Measurements from ENCODE around the gene CPLANE1. TPM values are rescaled to one million over a fixed set of nuclear protein-coding genes. Genes with fewer than 3 reads are reported as not detected.
"Not testable (repeated sequence)": the region's sequence is repeated elsewhere in the genome, so short reads cannot be mapped to it uniquely, and the experiment has no call there.

CPLANE1 gene
- total RNA-seq, 1 donor: 6.5 TPM

DNA sequence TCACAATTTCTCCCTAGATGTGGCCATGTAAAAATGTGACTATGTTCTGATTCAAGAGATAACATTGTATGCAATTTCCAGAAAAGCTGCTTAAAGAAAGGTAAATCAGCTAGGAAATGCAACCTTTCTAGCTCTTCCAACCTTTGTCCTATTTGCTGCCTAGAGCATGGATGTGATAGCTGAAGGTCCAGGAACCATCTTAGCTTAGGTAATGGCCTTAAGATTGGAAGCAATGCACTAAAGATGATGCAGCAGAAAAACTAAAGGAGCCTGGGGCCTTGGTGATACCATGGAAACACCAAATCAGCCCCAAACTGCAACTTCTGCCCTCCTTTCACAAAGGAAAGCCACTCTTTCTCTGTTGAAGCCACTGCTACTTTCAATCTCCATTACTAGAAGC lies 27.0 kb downstream of the CPLANE1 start:
- Histone ChIP-seq H3K9me3 (ENCODE audit: low read depth, low read length) (no peaks in the 10 kb centered on the region), H3K4me1 (ENCODE audit: insufficient read depth, low read length) (no peaks in the 10 kb centered on the region), H3K4me3 (ENCODE audit: low read length) (no peak overlapping the region), H3K27me3 (ENCODE audit: insufficient read depth, low read length) (no peaks in the 10 kb centered on the region)

- not testable (repeated sequence) for H3K4me3 ChIP-seq (ENCODE audit: low read length); H3K4me1 ChIP-seq (ENCODE audit: insufficient read depth, low read length); H3K9me3 ChIP-seq (ENCODE audit: low read depth, low read length); H3K27me3 ChIP-seq (ENCODE audit: insufficient read depth, low read length)
These were observed 28.8 kb downstream of the CPLANE1 start for GRCh38 chr5:37220426-37220825.

GRCh38 chr5:37219384-37219783 lies 29.8 kb downstream of the CPLANE1 start:
- H3K4me1 ChIP-seq (ENCODE audit: insufficient read depth, low read length); H3K27me3 ChIP-seq (ENCODE audit: insufficient read depth, low read length); H3K9me3 ChIP-seq (ENCODE audit: low read depth, low read length); H3K4me3 ChIP-seq (ENCODE audit: low read length): not testable (repeated sequence)

- H3K9me3 ChIP-seq (ENCODE audit: low read depth, low read length): no peaks in the 10 kb centered on the region
- no peaks in the 10 kb centered on the region for H3K27me3 ChIP-seq (ENCODE audit: insufficient read depth, low read length)
- H3K4me3 ChIP-seq (ENCODE audit: low read length): no peak overlapping the region
- peaks cover 13% of the 10 kb centered on the region for H3K4me1 ChIP-seq (ENCODE audit: insufficient read depth, low read length)
These were observed 31.2 kb downstream of the CPLANE1 start for GRCh38 chr5:37217976-37218375.

GRCh38 chr5:37214550-37214949 lies 34.6 kb downstream of the CPLANE1 start:
- Histone ChIP-seq H3K4me1 (ENCODE audit: insufficient read depth, low read length) (peaks cover 13% of the 10 kb centered on the region), H3K27me3 (ENCODE audit: insufficient read depth, low read length) (no peaks in the 10 kb centered on the region), H3K9me3 (ENCODE audit: low read depth, low read length) (no peaks in the 10 kb centered on the region), H3K4me3 (ENCODE audit: low read length) (no peak overlapping the region)

DNA sequence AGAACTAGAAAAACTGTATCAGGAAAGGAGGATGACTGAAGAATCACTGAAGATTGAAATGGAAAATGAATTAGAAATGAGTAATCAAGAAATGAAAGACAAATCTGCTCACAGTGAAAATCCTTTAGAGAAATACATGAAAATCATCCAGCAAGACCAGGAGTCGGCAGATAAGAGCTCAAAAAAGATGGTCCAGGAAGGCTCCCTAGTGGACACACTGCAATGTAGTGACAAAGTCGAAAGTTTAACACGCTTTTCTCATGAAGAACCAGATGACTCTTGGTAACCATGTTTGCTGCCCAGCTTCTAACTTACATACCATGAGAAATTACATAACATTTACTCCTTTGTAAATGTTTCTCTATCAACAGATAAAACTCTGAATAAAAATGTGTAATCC lies 37.1 kb downstream of the CPLANE1 start:
- H3K4me1 ChIP-seq (ENCODE audit: insufficient read depth, low read length): peaks cover 17% of the 10 kb centered on the region

DNA sequence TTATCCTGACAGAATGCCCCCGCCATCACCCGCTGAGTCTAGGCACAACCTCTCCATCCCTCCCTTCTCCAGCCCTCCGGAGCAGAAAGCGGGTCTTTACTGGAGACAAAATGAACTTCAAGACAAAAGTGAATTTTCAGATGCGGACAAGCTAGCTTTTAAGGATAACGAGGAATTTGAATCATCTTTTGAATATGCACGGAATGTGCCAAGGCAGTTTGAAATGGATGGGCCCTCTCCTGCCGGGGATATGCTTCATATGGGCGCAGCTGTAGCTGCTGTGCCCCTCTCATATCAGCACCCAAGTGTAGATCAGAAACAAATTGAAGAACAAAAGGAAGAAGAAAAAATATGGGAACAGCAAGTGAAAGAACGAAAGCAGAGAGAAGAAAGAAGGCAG lies 37.5 kb downstream of the CPLANE1 start:
- Histone ChIP-seq H3K4me1 (ENCODE audit: insufficient read depth, low read length) (peaks cover 17% of the 10 kb centered on the region), H3K27me3 (ENCODE audit: insufficient read depth, low read length) (no peaks in the 10 kb centered on the region), H3K4me3 (ENCODE audit: low read length) (no peak overlapping the region), H3K9me3 (ENCODE audit: low read depth, low read length) (no peaks in the 10 kb centered on the region)

More for the DNA sequence above, 37.1 kb downstream of the CPLANE1 start:
- H3K9me3 ChIP-seq (ENCODE audit: low read depth, low read length): no peaks in the 10 kb centered on the region
- no peak overlapping the region for H3K4me3 ChIP-seq (ENCODE audit: low read length)
- no peaks in the 10 kb centered on the region for H3K27me3 ChIP-seq (ENCODE audit: insufficient read depth, low read length)

- Histone ChIP-seq H3K9me3 (ENCODE audit: low read depth, low read length) (no peaks in the 10 kb centered on the region), H3K27me3 (ENCODE audit: insufficient read depth, low read length) (no peaks in the 10 kb centered on the region), H3K4me3 (ENCODE audit: low read length) (peak overlapping the region; percentile 31)
These were observed 40.0 kb downstream of the CPLANE1 start for GRCh38 chr5:37208883-37209797.

GRCh38 chr5:37207802-37208201 lies 41.4 kb downstream of the CPLANE1 start:
- Histone ChIP-seq H3K9me3 (ENCODE audit: low read depth, low read length) (no peaks in the 10 kb centered on the region), H3K4me1 (ENCODE audit: insufficient read depth, low read length) (peaks cover 4% of the 10 kb centered on the region), H3K4me3 (ENCODE audit: low read length) (no peak overlapping the region), H3K27me3 (ENCODE audit: insufficient read depth, low read length) (no peaks in the 10 kb centered on the region)

More at GRCh38 chr5:37208883-37209797, 40.0 kb downstream of the CPLANE1 start:
- H3K4me1 ChIP-seq (ENCODE audit: insufficient read depth, low read length): peaks cover 6% of the 10 kb centered on the region

- H3K27me3 ChIP-seq (ENCODE audit: insufficient read depth, low read length): no peaks in the 10 kb centered on the region
- no peaks in the 10 kb centered on the region for H3K9me3 ChIP-seq (ENCODE audit: low read depth, low read length)
- peaks cover 4% of the 10 kb centered on the region for H3K4me1 ChIP-seq (ENCODE audit: insufficient read depth, low read length)
These were observed 42.4 kb downstream of the CPLANE1 start for GRCh38 chr5:37206736-37207135.

GRCh38 chr5:37198842-37199241 lies 50.3 kb downstream of the CPLANE1 start:
- H3K4me1 ChIP-seq (ENCODE audit: insufficient read depth, low read length): peaks cover 17% of the 10 kb centered on the region
- no peaks in the 10 kb centered on the region for H3K27me3 ChIP-seq (ENCODE audit: insufficient read depth, low read length)
- H3K9me3 ChIP-seq (ENCODE audit: low read depth, low read length): no peaks in the 10 kb centered on the region
- no peak overlapping the region for H3K4me3 ChIP-seq (ENCODE audit: low read length)

More at GRCh38 chr5:37206736-37207135, 42.4 kb downstream of the CPLANE1 start:
- no peak overlapping the region for H3K4me3 ChIP-seq (ENCODE audit: low read length)

- Histone ChIP-seq H3K4me3 (ENCODE audit: low read length) (peak overlapping the region; percentile 16), H3K9me3 (ENCODE audit: low read depth, low read length) (no peaks in the 10 kb centered on the region), H3K27me3 (ENCODE audit: insufficient read depth, low read length) (no peaks in the 10 kb centered on the region), H3K4me1 (ENCODE audit: insufficient read depth, low read length) (peaks cover 17% of the 10 kb centered on the region)
These were observed 51.1 kb downstream of the CPLANE1 start for GRCh38 chr5:37198061-37198460.

DNA sequence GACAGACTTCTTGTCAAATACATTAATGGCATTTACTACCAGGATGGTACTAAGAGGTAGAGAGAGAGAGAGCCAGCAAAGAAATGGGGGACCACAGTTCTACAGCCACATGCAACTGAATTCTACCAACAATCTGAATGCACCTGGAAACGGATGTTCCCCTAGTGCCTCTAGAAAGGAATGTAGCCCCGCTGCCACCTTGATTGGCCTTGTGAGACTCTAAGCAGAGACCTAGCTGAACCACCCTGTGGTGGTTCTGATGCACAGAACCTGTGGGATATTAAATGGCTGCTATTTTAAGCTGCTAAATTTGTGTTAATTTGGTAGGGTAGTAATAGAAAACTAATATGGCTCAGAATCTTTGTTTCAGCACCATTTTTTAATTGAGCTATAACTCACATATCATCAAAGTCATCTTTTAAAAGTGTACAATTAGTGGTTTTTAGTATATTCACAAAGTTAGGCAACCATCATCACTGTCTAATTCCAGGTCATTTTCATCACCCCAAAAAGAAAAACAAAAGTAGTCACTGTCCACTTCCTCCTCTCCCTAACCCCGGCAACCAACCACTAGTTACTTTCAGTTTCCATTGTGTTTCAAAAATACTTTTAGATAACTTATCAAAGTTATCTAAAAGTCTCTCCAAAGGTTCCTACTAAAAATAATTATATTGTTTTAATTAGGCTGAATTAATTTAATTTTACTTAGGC lies 51.7 kb downstream of the CPLANE1 start:
- Histone ChIP-seq H3K4me3 (ENCODE audit: low read length) (peak overlapping the region; percentile 16), H3K4me1 (ENCODE audit: insufficient read depth, low read length) (peaks cover 17% of the 10 kb centered on the region), H3K27me3 (ENCODE audit: insufficient read depth, low read length) (no peaks in the 10 kb centered on the region), H3K9me3 (ENCODE audit: low read depth, low read length) (no peaks in the 10 kb centered on the region)

DNA sequence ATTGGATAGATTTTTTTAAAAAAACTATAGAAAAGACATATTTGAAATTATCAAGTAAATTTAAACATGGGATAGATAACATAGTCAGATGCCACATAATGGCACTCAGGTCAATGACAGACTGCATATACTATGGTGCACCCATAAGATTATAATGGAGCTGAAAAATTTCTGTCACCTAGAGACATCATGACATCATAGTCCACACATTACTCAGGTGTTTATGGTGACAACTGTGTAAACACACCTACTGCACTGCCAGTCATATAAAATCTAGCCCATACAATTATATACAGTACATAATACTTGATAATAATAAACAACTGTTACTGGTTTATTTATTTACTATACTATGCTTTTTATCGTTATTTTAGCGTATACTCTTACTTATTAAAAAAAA lies 58.6 kb downstream of the CPLANE1 start:
- Histone ChIP-seq H3K4me3 (ENCODE audit: low read length) (no peak overlapping the region), H3K9me3 (ENCODE audit: low read depth, low read length) (no peaks in the 10 kb centered on the region), H3K27me3 (ENCODE audit: insufficient read depth, low read length) (no peaks in the 10 kb centered on the region), H3K4me1 (ENCODE audit: insufficient read depth, low read length) (no peaks in the 10 kb centered on the region)

DNA sequence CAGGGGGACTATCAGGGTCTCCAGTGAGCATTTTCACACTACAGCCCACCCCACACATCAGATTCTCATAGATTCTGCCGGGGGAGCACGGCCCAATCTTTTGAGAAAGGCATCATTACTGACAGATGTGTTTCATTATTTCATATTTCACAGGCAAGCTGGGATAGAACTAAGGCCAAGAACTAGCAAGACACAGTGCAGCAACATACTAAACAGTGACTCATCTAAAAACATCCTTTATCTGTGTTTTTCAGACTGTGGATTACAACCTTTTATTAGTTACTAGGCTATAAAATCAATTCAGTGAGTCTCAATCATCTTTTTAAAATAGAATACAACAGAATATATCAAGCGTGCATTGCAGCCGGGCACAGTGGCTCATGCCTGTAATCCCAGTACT lies 59.8 kb downstream of the CPLANE1 start:
- H3K9me3 ChIP-seq (ENCODE audit: low read depth, low read length): no peaks in the 10 kb centered on the region
- H3K4me3 ChIP-seq (ENCODE audit: low read length): no peak overlapping the region
- no peaks in the 10 kb centered on the region for H3K27me3 ChIP-seq (ENCODE audit: insufficient read depth, low read length)
- no peaks in the 10 kb centered on the region for H3K4me1 ChIP-seq (ENCODE audit: insufficient read depth, low read length)

Measured in mononuclear cell (primary cell).